Tibial nerve (tissue), 4 donors: ENCODE results near the gene MAPK6.

Source experiments
- EP300 ChIP-seq, 2 donors: sonication (generic); formaldehyde crosslinking; IDR thresholded peaks; one replicate each; pipeline ENCODE4 v1.6.1; 2017; ENCODE audit warnings: antibody characterized with exemption in 2 of 2, mild to moderate bottlenecking in 1 of 2
- TF ChIP-seq, protein P1 (sequence below), 5 experiments: fragments of 200-600 bp in 3 of 5; fragments of 450-650 bp in 2 of 5; sonication (generic) in 3 of 5; IDR thresholded peaks; one replicate each; pipeline ENCODE4 v1.5.1; 2016 to 2019; ENCODE audit warnings: antibody characterized with exemption in 5 of 5, mild to moderate bottlenecking in 3 of 5, moderate library complexity in 2 of 5

DNA sequence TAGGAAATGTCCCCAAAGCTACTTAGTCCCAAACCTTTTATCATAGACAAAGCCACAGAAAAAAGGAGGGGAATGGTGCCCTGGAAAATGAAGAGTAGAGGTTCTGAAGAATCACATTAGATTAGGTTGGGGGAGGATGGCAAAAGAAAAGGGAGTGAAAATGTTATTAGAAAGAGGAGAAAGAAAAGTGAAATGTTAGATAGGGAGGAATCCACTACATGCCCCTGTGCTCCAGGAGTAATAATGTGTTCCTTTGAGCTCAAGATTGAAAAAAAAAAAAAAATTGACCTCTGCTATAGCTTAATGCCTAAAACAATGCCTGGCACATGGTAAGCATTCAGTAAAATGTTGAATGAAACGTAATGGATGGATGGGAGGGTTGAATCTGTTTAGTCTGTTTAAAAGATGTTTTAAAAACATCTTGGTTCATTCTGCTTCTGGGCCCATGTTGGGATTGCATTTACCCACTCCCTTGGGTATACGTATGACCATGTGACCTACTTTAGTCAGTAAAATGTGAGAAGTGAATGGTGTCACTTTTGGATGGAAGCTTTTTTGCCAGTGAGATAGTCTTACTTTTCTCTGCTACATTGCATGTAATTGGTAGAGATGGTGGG is 19.0 kb downstream of the MAPK6 start:
- no peak for TF ChIP-seq EP300 (IDR thresholded peaks at IDR 0.05)
- TF ChIP-seq, protein P1, sequence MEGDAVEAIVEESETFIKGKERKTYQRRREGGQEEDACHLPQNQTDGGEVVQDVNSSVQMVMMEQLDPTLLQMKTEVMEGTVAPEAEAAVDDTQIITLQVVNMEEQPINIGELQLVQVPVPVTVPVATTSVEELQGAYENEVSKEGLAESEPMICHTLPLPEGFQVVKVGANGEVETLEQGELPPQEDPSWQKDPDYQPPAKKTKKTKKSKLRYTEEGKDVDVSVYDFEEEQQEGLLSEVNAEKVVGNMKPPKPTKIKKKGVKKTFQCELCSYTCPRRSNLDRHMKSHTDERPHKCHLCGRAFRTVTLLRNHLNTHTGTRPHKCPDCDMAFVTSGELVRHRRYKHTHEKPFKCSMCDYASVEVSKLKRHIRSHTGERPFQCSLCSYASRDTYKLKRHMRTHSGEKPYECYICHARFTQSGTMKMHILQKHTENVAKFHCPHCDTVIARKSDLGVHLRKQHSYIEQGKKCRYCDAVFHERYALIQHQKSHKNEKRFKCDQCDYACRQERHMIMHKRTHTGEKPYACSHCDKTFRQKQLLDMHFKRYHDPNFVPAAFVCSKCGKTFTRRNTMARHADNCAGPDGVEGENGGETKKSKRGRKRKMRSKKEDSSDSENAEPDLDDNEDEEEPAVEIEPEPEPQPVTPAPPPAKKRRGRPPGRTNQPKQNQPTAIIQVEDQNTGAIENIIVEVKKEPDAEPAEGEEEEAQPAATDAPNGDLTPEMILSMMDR (IDR thresholded peaks at IDR 0.05) = no peak
